LHCN-M2 (cell line): ENCODE data around the gene MYO18B. TPM values are rescaled to one million over a fixed set of nuclear protein-coding genes. Genes with fewer than 3 reads are reported as not detected.

Experiments
- DNase-seq: peaks from one replicate; pipeline ENCODE4 v3.0.0-alpha.2; 2012; ENCODE audit warnings: low read depth
- total RNA-seq: library from RNA; depleted of rRNA; stranded (reverse); fragments of >200 nt; gene quantifications from 2 replicates; pipeline ENCODE4 v1.2.3, GENCODE V29; 2014

Gene MYO18B
- total RNA-seq, 1 experiment from 2014 or later: 18.8 TPM

DNA sequence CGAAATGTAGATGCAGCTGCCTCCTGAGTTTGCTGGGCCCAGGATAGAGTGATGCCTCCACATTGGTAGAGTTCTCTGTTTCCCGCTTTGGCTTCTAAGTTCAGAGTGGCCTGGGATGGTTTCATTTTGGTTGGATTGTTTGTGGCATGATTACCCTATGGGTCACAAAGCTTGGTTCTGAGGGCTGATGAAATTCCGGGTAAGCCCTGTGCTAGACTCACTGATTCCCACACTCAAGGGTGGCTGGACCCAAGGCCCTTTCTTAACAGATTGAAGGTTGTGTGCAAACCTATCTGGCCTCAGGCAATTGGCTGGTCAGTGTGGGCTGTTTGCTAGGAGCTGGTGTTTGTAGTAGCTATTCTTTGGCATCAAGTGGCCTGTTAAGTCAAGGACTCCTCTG lies 158.4 kb downstream of the MYO18B start:
- DNase-seq: no peak

DNA sequence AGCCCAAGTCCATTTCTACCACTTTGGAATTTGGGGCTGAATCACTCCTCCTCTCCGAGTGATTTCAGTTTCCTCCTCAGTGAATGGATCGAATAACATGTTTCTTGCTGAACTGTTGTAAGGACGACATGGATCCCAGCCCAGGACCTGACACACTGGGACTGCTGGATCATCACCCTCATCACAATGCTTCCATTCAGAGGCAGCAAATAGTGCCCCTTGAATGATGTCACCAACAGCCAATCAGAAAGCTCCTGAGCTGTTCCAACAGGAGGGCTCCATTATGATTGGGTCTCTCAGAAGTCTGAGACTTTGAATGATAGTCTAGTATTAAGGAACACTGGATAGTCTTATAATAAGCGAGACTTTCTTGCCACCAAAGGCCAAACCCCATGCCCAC lies 158.9 kb downstream of the MYO18B start:
- DNase-seq: peak; percentile 27

DNA sequence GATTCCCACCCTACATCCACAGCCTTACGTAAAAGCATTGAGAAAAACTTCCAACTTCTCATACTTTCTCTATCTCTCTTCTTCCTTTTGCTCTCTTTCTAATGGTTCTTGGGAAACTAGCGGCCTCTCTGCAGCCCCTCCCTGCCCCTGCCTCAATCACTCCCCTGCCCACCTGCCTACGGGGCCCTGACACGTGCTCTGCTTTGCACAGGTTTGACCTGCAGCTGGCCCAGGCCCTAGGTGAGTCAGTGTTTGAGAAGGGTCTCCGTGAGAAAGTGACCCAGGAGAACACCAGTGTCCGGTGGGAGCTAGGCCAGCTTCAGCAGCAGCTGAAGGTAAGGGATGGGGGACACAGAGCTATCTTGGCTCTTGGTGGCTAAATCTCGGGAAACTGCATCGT lies 160.4 kb downstream of the MYO18B start:
- DNase-seq: no peak

DNA sequence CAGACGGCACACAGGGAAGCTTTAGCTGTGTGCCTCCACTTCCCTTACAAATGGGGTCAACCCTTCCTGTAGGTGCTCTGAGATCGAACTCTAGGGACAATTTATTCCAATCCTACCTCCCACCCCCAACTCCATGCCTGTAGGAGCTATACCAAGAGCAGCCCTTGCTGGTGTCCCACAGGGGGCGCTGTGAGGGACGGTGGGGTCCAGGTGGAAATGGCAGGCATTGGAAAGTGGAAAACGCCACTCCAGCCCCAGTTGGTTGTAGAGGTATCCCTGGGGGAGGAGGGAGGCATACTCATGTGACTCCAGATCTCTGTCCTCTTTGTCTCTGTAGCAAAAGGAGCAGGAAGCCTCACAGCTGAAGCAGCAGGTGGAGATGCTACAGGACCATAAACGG lies 161.3 kb downstream of the MYO18B start:
- DNase-seq: no peak

DNA sequence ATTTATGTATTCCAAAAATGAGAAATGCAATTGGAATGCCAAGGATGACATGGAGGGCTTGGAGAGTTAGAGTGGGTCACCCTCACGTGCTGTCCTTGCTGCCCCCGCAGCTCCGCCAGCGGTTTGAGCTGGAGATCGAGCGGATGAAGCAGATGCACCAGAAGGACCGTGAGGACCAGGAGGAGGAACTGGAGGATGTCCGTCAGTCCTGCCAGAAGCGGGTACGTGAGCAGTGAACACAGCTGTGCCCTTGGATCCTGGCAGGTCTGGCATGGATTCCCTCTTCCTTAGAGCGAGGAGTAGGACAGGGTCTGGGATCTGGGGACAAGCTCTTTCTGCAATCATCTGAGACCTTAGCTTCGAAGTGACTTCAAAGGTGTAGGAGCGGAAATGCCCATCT lies 166.2 kb downstream of the MYO18B start:
- DNase-seq: no peak

DNA sequence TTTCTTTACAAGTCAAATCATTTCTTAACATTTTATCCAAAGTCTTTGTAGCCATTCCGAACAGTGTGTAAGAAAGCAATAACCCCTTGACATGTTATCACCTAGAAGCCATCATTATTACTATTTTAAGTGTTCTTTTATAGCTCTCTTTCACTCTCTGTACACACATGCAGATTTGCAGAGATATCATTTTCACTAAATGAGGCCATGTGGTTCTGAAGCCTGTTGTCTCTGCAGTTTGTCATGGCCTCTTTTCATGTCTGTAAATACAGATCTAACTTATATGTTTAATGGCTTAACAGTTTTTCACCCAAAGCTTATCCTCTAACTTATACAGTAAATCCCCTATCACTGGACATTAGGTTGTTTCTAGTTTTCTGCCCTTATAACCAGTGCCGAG lies 166.8 kb downstream of the MYO18B start:
- no peak for DNase-seq

DNA sequence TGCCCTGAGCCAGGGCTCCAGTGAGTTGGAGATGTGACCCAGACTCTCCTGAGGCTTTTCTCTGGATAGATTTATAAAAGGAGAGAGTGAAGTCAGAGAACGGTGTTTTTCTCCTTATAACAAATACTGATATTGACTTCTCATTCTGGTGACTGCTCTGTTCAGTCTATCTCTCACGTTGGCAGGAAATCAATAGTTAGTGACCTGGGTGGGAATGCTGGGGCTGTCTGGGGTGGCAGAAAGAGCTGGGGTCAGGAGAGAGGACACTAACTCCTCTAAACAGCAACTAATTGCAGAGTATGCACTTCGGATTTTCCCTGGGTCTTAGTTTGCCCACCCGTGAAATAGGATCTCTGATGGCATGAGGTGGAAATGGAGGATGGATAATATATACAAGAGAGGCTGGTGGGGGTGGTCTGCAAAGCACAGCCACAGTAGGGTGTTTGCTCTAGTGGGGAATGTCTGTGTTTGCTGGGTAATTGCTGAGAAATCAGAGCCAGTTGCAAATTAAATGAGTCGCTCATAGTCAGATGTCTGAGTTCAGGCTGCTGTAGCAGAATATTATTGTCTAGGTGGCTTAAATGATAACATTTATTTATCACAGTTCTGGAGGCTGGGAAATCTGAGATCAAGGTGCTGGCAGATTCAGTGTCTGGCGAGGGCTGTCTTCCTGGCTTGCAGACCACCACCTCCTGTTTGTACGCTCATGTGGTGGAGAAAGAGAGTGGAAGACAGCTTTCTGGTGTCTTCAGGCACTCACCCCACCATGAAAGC lies 167.8 kb downstream of the MYO18B start:
- DNase-seq: no peak

DNA sequence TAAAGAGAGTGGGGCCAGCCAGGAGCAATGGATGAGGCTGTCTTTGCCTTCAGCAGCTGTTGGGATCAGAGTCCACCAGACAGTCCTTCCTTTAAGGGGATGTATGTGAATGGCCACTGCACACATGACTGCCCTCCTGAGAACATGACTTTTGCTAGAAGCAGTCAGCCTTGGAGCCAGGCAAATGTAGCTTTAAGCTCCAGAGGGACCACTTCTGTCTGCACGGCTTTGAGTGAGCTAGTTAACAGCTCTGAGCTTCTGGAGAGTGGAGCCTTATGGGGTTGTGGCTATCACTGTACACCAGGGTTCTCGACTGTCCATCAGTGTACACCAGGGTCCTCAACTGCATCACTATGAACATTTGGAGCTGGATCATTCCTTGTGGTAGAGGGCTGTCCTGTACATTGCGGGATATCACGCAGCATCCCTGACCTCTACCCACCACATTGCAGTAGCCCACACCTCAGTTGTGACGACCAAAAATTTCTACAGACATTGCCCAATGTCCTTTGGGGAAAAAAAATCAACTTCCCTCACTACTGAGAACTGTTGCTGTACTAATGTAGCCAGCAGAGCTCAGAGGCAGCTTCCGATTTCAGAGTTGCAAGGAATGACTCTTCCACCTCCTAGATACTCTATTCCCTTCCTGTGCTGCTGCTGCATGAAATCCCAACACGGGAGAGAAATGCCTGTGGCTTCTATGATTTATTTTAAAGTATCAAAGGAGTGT lies 169.4 kb downstream of the MYO18B start:
- no peak for DNase-seq

DNA sequence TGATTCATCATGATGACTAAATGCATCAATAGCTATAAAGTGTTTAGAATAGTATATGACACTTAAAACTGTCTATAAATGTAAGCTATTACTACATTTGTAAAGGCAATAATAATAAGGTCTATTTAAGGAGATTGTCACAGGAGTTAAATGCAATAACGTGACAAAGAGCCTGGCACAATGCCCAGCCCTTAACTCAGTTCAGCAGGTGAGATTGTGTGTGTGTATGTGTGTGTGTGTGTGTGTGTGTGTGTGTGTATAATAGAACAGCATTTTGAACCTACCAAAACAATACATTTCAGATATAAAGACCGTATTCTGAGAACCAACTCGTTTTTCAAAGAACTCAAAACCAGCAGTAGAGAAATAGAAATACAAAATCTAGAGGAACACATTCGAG lies 177.5 kb downstream of the MYO18B start:
- no peak for DNase-seq

DNA sequence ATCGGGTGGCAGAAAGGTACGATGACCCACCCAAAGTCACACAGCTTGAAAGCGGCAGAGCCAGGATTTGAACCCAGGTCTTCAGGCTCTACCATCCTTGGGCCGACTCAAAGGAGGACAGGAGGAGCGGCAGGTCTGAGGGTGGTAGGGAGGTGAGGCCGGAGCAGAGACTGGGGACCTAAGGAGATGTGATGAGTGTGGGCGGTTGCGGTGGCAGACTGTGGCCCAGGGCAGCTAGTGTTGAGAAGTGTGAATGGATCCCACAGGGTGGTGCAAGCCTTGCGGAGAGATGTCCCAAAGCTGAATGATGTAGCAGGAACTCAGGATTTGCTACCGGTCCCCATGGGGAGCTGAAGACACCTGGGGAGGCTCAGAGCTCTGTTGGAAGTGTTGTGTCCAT lies 180.2 kb downstream of the MYO18B start:
- no peak for DNase-seq

DNA sequence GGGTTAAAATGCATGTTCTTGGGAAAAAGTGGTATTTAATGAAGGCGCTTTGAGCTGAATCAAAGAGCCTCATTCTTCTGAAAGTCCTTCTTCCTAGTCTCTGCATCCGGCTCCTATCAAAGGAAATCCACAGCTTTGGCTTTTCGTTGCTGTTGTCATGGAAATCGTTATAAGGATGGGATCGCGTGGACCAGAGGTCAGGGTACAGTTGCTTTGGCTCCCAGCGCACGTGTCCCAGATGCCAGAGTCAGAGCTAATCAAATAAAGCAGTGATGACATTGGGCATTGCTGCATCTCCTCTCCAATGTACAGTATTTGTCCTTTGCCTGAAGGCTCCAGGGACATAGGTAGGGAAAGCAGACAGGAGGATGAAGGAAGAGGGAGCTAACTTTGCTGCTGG lies 181.9 kb downstream of the MYO18B start:
- DNase-seq: no peak

DNA sequence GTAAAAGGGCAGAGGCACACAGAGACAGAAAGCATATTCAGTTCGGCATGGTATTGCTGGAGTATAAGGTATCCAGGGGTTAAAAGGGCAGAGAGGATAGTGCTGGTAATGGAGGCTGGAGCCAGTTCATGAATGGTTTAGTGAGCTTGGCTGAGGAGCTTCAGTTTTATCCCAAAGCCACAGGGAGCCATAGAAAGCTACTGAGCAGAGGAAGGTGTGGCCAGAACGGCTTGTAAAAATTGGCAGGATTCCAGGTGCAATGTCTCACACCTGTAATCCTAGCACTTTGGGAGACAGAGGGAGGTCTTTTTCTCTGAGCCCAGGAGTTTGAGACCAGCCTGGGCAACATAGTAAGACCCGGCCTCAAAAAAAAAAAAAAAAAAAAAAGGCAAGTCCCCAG lies 186.1 kb downstream of the MYO18B start:
- DNase-seq: no peak

DNA sequence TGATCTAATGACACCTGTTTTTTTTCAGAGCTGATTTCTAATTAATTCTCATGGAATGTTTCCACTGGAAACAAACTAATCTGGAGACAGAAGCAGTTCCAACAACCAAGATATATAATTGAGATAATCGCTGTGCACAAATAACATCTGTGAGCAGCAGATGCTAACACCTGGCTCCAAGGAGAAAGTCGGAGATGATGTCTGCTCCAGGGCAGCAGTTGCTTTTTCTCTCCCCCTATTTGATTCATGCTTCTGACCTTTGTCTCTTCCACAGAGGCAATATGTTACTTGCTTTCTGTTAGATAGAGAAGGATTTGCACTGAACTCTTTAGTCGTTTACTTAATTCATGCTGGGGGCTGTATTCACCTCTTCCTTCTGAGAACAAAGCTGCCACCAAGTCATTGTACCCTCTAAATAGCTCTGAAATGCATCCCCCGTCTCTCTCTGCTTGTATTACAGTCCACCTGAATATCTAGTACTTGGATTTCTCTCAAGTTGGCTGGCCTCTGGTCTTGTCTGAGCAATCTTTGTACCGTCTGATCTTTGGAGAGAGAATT lies 187.4 kb downstream of the MYO18B start:
- no peak for DNase-seq

DNA sequence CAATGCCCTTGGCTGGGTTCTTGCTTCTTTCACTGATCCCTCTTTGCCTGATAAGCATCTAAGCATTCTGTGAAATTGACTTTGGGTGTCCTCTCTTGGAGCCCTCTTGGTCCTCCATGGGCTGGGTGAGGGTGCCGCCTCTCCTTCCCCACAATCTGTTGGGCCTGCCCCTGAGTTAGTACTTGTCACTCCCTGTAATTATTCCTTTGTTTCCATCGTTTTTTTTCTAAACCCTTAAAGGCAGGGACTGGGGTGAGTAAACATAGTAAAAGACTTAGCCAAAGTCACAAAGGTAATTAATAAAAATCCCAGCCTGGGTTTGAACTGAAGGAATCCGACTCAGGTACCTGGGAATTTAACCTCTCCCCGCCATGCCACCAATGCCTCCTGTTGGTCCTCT lies 188.1 kb downstream of the MYO18B start:
- no peak for DNase-seq

DNA sequence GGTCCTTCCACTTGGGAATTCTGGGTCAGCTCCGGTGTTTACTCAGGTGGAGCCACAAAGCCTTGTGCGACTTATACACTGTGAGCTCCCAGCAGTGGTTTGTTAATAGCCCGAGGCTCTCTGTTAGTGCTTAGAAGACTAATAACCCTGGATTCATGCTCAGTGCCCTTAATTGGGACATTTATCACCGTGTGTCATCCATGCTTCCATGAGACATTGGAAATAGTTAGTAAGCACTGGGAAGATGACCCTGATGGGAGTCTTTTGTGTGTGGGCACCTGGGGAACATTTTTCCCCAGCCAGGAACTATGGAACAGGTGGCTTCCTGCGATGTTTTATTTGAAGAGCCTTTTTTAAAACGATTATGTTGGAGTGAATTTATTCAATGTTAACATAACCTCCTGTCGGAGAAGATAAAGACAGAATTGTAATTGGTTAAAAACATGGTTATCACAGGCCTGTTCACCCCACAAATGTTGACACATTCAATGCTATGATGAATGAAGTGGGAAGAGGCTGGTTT lies 188.9 kb downstream of the MYO18B start:
- DNase-seq: no peak

DNA sequence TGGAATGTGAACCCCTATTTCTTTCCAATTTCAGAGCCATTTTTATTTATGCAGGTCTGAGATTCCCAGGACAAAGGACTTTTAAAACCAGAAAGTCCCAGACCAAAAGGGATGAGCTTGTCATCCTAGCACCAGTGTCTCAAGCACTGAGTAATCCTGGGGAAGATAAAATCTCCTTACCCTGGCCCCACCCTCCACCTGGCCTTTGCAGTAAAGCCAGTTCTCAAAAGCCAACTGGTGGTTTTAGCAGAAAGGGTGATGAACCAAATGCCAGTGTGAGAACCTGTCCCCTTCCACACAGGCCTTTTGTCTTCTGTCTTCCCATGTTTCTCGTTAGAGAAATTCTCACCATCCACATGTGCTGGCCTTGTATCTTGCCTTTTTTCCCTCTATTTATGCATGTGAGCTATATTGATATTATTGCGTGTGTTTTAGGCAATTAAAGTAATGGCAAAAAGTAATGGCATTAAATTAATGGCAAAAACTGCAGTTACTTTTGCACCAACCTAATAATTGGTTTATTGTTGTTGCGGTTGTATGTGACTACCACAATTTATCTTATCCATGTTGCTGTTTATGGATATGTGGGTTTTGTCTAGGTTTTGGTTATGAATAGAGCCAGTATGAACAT lies 191.3 kb downstream of the MYO18B start:
- no peak for DNase-seq

DNA sequence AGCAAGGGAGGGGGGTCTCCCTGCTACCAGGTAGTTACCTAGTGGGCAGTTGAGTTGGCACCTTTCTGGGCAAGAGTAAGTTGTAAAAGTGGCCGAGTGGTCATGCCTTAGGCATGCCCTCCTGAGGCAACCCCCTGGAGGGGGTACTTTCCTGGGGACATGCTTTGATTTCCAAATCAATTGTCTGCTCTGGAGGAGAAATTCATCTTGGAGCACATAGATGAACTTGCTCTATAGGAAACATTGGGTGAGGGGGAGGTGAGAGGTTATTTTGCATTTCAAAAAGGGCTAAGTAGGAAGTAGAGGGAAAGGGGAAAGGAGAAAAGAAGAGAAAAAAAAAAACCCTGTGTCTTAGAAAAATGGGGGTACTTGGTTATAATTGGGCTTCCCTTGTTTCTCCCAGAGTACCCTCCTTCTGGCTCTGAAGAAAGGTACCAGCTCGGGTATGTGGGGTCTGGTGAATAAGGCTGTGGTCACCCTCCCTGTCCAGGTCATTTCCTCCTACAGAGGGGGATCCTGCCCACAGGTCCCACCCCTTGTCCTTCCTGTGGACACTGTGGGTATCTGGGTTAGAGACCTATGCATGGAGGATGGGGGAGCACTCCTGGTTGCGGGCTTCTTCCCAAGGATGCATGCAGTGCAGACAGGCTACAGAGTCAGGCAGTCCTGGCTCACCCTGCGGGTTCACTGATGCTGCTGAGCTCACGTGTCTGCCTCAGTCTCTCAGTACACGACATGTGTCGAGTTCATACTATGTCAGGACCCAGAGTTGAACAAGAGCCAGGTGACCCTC lies 193.5 kb downstream of the MYO18B start:
- DNase-seq: no peak

DNA sequence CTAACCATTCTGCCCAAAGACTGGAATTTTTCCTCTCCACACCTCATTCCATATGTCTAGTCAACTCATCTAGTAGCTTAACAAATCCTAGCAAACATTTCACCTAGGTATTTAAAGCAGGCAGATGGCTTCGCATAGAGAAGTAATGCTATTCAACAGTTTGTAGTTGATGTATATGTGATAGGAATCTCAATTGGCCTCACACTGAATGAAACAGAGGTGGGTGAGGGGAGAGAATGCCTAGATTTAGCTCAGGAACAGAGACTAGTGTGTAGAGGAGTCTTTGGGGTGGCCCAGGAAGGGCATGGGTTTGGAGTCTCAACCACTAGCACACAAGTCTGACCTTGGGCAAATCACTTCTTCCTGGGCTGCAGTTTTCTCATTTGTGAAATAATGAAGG lies 196.2 kb downstream of the MYO18B start:
- no peak for DNase-seq

DNA sequence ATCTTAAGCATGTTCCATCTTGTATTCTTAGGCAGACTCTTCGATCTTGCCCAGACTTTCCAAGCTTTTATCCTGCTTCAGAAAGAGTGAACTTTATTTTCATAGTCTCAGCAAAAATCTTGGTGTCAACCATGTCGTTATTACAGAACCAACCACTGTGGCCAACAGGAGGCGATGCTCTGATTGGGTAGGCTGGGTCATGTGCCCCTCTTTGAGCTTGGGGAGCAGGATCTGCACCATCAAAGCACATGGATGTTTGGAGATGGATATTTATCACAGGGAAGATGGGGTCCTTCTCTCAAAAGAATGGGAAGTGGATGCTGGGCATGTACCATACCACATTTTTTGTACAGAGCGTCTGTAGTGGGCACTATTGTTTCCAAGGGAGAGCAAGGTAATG lies 197.4 kb downstream of the MYO18B start:
- DNase-seq: no peak

DNA sequence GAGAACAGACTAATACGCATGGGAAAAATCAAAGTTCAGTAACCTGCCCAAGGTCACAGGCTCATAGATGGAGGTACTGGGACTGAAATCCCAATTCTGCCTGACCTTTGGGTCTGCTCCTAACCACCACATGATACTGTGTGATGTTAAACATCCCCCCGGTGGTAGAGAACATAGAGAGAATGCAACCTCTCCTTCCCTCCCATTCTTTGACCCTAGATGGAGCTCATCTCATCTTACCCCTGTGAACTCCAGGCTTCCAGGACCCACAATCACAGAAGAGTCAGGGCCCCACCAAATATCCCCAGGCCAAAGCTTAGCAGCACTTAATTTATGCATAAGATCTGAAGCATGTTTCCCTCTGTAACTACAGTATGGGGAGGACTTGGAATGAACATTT lies 198.5 kb downstream of the MYO18B start:
- DNase-seq: no peak

DNA sequence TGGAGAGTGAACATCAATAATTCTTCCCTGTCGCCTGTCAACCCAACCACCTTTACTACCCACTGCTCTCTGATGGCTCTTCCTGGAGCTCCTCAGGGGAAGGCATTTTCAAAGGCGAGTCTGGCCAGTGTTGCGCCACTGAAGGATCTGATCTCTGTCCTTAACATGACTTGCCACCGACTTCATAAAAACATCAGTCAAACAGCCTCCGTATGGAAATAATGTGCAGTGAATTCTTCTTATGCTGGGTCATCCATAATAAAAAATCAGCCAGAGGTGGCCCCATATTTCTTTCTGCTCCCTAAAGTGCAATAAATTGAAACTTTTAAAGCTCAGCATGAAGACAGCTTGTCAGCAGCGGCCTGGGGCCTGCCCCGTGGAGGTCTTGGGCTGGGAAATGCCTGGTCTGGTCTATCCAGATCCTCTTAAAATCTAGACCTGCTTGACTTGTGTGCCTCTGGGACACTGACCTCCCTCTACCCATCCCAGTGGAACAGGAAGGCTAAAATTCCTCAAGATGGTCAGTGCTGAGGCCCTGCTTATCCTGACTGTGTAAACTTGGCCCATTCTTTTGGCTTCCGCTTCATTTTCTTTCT lies 199.5 kb downstream of the MYO18B start:
- no peak for DNase-seq
